Measurements from ENCODE around the gene CAAP1.
A peak's percentile ranks its signal among the peaks of the same experiment; 100 is the strongest.

- TF ChIP-seq CTCF (IDR thresholded peaks at IDR 0.05; ENCODE audit: insufficient read depth, low read depth, low read length) (peak; percentile 25), EZH2 (IDR thresholded peaks at IDR 0.05; ENCODE audit: insufficient read depth, low read length) (no peak)
Measured at GRCh38 chr9:26863074-26863473, 29.5 kb downstream of the CAAP1 start.
